ENCODE measurements around the gene CRYBB2.
"Not testable (repeated sequence)": the region's sequence is repeated elsewhere in the genome, so short reads cannot be mapped to it uniquely, and the experiment has no call there.

The CRYBB2 gene

DNA sequence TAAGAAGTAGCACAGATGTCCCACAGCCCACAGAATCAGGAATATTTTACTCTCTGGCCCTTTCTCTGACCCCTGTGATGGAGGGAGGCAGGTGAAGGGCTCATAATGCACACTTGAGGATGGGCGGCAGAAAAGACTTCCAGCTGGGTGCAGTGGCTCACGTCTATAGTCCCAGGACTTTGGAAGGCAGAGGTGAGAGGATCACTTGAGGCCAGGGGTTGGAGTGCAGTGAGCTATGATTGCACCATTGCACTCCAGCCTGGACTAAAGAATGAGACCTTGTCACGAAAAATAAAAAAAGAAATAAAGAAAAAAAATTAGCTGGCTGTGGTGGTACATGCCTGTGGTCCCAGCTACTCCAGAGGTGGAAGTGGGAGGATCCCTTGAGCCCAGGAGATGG lies 33.3 kb upstream of the CRYBB2 start:
- H3K36me3 Mint-ChIP-seq (ENCODE audit: low read depth): no peaks in the 10 kb centered on the region
- no peaks in the 10 kb centered on the region for H3K9me3 Mint-ChIP-seq
- no peaks in the 10 kb centered on the region for H3K4me1 Mint-ChIP-seq (ENCODE audit: low read depth)
- no peak overlapping the region for H3K4me3 Mint-ChIP-seq
- H3K27ac Mint-ChIP-seq: no peak overlapping the region
- no peaks in the 10 kb centered on the region for H3K27me3 Mint-ChIP-seq

- Mint-ChIP-seq H3K27me3 (no peaks in the 10 kb centered on the region), H3K36me3 (ENCODE audit: low read depth) (no peaks in the 10 kb centered on the region), H3K4me1 (ENCODE audit: low read depth) (no peaks in the 10 kb centered on the region), H3K27ac (no peak overlapping the region), H3K4me3 (no peak overlapping the region), H3K9me3 (no peaks in the 10 kb centered on the region)
Observed at GRCh38 chr22:25187469-25187868, 32.0 kb upstream of the CRYBB2 start.

- no peaks in the 10 kb centered on the region for H3K4me1 Mint-ChIP-seq (ENCODE audit: low read depth)
- no peaks in the 10 kb centered on the region for H3K36me3 Mint-ChIP-seq (ENCODE audit: low read depth)
- no peaks in the 10 kb centered on the region for H3K9me3 Mint-ChIP-seq
- H3K27ac Mint-ChIP-seq: no peak overlapping the region
- H3K4me3 Mint-ChIP-seq: no peak overlapping the region
- no peaks in the 10 kb centered on the region for H3K27me3 Mint-ChIP-seq
Observed at GRCh38 chr22:25192406-25192805, 27.0 kb upstream of the CRYBB2 start.

GRCh38 chr22:25193130-25193529 lies 26.3 kb upstream of the CRYBB2 start:
- Mint-ChIP-seq H3K27me3 (no peaks in the 10 kb centered on the region), H3K4me1 (ENCODE audit: low read depth) (no peaks in the 10 kb centered on the region), H3K4me3 (no peak overlapping the region), H3K36me3 (ENCODE audit: low read depth) (no peaks in the 10 kb centered on the region), H3K27ac (no peak overlapping the region), H3K9me3 (no peaks in the 10 kb centered on the region)

DNA sequence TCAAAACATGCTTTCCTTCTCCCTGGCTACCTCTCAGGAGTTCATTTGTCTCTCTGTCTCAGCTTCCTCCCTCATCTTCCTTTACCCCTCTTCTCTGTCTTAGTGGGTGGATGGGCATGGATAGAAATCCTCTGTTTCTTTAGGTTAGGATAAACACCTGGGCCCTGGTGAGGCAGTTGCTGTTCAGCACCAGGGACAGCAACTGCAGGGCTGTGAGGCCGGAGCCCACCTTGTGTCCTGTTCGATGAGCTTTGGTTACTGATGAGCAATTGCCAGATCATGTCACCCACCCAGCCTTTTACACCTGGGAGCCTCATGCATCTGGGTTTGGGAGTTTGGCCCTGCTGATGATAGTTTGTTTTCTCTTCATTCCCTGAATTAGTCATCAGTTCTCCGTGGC lies 25.9 kb upstream of the CRYBB2 start:
- no peak overlapping the region for H3K4me3 Mint-ChIP-seq
- no peaks in the 10 kb centered on the region for H3K9me3 Mint-ChIP-seq
- H3K27me3 Mint-ChIP-seq: no peaks in the 10 kb centered on the region
- H3K27ac Mint-ChIP-seq: no peak overlapping the region
- H3K4me1 Mint-ChIP-seq (ENCODE audit: low read depth): no peaks in the 10 kb centered on the region
- no peaks in the 10 kb centered on the region for H3K36me3 Mint-ChIP-seq (ENCODE audit: low read depth)

GRCh38 chr22:25196326-25196725 lies 23.1 kb upstream of the CRYBB2 start:
- H3K9me3 Mint-ChIP-seq: no peaks in the 10 kb centered on the region
- H3K36me3 Mint-ChIP-seq (ENCODE audit: low read depth): no peaks in the 10 kb centered on the region
- no peaks in the 10 kb centered on the region for H3K27me3 Mint-ChIP-seq
- H3K27ac Mint-ChIP-seq: no peak overlapping the region
- H3K4me1 Mint-ChIP-seq (ENCODE audit: low read depth): peaks cover 4% of the 10 kb centered on the region
- H3K4me3 Mint-ChIP-seq: no peak overlapping the region

DNA sequence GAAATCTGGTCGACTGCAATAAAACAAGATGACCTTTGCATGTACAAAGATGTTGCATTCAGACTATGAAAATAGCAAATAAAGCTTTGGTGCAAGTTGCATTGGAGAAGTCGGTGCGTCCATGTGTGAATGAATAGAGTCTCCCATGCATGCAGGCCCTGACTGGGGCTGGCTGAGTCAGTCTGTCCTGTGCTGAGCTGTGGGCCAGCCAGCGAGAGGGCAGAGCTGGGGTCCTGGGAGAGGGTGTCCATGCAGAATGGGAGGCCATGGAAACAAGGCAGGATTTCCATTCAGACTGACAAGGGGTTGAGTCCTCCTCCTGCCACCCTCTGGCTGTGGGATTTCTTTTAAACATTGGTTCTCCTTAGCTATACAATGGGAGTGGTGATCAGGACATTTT lies 22.1 kb upstream of the CRYBB2 start:
- Mint-ChIP-seq H3K4me1 (ENCODE audit: low read depth) (peaks cover 4% of the 10 kb centered on the region), H3K27me3 (no peaks in the 10 kb centered on the region), H3K36me3 (ENCODE audit: low read depth) (no peaks in the 10 kb centered on the region), H3K4me3 (no peak overlapping the region), H3K27ac (no peak overlapping the region), H3K9me3 (no peaks in the 10 kb centered on the region)

DNA sequence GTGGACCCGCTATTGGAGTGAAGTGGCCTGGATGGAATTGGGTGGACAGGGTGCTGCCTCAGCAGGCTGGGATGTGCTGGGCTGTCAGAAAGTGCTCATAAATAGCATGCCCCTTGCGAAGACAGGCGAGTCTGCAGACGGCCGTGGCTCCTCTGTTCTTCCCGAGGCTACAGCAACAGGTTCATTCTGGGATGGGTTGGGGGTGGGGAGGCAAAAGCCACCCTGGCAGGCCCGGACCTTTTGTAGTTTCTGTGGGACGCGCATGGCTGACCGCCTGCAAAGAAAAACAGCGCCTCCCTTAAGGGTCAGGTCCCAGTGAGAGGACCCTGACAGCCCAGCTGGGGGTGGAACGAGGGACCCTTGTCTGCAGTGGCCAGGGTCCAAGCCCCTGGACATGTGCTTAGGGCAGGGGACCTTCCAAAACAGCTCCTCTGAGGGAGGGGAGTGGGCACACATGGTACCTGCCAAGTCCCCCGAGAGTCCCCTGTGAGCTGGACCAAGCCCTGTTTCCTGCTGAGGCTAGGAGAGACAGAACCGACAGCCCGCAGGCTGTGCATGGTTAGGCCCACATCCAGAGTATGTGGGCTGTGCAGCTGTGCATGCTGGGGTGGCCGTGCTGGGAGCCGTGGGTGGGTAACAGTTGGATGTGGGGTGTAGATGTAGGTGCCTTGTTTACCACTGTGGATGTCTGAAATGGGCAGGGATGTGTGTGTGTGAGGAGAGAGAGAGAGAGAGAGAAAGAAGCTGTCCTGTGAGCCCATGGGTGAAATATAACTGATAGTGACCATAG lies 19.5 kb upstream of the CRYBB2 start, which contains the start of gene CRYBB3:
CRYBB3 (plus strand) TSS at position 128 of the 790 bp plus-strand sequence. CDS start 1,539 bp downstream, outside the sequence.
- no peaks in the 10 kb centered on the region for H3K27me3 Mint-ChIP-seq
- no peak within 1 kb of the TSS for H3K27ac Mint-ChIP-seq
- H3K9me3 Mint-ChIP-seq: no peaks in the 10 kb centered on the region
- peaks cover 4% of the 10 kb centered on the region for H3K4me1 Mint-ChIP-seq (ENCODE audit: low read depth)
- H3K4me3 Mint-ChIP-seq: no peak within 1 kb of the TSS
- no peaks in the 10 kb centered on the region for H3K36me3 Mint-ChIP-seq (ENCODE audit: low read depth)

GRCh38 chr22:25200967-25201366 lies 18.5 kb upstream of the CRYBB2 start:
- peaks cover 4% of the 10 kb centered on the region for H3K4me1 Mint-ChIP-seq (ENCODE audit: low read depth)
- no peak overlapping the region for H3K4me3 Mint-ChIP-seq
- no peaks in the 10 kb centered on the region for H3K9me3 Mint-ChIP-seq
- H3K27ac Mint-ChIP-seq: no peak overlapping the region
- no peaks in the 10 kb centered on the region for H3K27me3 Mint-ChIP-seq
- no peaks in the 10 kb centered on the region for H3K36me3 Mint-ChIP-seq (ENCODE audit: low read depth)

GRCh38 chr22:25201557-25202273 lies 17.7 kb upstream of the CRYBB2 start:
- Mint-ChIP-seq H3K27ac (no peak overlapping the region), H3K4me1 (ENCODE audit: low read depth) (peaks cover 4% of the 10 kb centered on the region), H3K4me3 (no peak overlapping the region), H3K27me3 (no peaks in the 10 kb centered on the region), H3K9me3 (no peaks in the 10 kb centered on the region), H3K36me3 (ENCODE audit: low read depth) (no peaks in the 10 kb centered on the region)

DNA sequence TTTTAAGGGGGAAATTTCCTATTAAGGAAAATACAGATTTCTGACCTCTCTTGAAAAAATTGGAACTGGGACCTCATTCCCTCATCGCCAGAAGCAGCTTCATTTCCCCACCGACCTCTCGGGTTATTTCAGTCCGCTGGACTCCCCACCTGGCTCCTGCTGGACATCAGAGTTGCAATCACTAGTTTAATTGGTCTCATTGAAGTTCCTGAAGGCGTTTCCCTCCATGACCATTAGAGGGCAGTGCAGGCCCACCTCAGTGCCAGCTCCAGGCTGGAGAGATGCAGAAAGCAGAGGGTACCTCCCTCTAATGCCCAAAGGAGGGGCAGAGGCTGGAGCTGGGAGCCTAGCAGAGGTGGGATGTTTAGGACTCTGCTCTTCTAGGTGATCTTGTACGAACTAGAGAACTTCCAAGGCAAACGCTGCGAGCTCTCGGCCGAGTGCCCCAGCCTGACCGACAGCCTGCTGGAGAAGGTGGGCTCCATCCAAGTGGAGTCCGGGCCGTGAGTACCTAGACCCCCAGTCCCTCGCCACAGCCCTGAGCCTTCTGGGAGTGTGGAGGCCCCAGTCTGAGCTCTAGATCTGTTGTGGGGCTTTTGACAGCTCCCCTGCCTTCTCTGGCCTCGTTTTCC lies 17.0 kb upstream of the CRYBB2 start:
- H3K4me3 Mint-ChIP-seq: no peak overlapping the region

GRCh38 chr22:25203082-25203481 lies 16.4 kb upstream of the CRYBB2 start:
- H3K9me3 Mint-ChIP-seq: no peaks in the 10 kb centered on the region

More for the DNA sequence above, 17.0 kb upstream of the CRYBB2 start:
- H3K4me1 Mint-ChIP-seq (ENCODE audit: low read depth): peaks cover 4% of the 10 kb centered on the region
- no peak overlapping the region for H3K27ac Mint-ChIP-seq
- H3K36me3 Mint-ChIP-seq (ENCODE audit: low read depth): no peaks in the 10 kb centered on the region
- no peaks in the 10 kb centered on the region for H3K27me3 Mint-ChIP-seq
- no peaks in the 10 kb centered on the region for H3K9me3 Mint-ChIP-seq

DNA sequence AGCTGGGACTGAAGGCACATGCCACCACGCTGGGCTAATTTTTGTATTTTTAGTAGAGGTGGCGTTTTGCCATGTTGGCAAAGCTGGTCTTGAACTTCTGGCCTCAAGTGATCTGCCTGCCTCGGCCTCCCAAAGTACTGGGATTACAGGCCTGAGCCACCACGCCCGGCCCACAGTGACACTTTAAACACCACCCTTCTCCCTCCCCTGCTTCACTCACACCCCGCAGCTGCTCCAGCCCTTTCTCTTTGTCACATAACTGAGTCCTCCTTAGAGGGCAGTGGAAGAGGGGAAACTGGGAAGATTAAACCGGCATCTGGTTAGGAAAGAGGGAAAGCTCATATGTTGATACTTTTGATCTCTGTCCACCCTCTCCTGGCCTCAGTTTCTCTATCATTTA lies 14.9 kb upstream of the CRYBB2 start:
- H3K4me3 Mint-ChIP-seq; H3K27me3 Mint-ChIP-seq; H3K9me3 Mint-ChIP-seq; H3K4me1 Mint-ChIP-seq (ENCODE audit: low read depth); H3K36me3 Mint-ChIP-seq (ENCODE audit: low read depth); H3K27ac Mint-ChIP-seq: not testable (repeated sequence)

More at GRCh38 chr22:25203082-25203481, 16.4 kb upstream of the CRYBB2 start:
- Mint-ChIP-seq H3K27me3 (no peaks in the 10 kb centered on the region), H3K4me3 (no peak overlapping the region), H3K4me1 (ENCODE audit: low read depth) (peaks cover 4% of the 10 kb centered on the region), H3K36me3 (ENCODE audit: low read depth) (no peaks in the 10 kb centered on the region), H3K27ac (no peak overlapping the region)

DNA sequence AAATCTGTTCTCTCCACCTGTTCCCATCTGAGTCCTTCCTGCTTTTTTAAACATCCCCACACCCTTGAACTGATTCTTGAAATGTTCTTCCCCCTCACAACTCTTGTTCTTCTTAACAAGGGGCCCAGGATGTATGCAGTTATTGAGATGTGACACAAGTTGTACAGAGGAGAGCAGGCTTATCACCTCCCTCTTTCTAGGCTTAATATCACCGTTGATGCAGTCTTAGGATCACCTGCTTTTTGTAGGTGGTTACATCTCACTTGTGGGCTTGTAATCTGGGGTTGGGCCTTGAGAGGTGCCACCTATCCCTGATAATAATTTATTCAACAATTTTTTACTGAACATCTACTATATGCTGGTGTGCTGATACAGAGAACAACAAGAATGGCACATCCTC lies 13.6 kb upstream of the CRYBB2 start:
- no peaks in the 10 kb centered on the region for H3K9me3 Mint-ChIP-seq
- H3K27ac Mint-ChIP-seq: no peak overlapping the region
- no peaks in the 10 kb centered on the region for H3K27me3 Mint-ChIP-seq
- no peaks in the 10 kb centered on the region for H3K4me1 Mint-ChIP-seq (ENCODE audit: low read depth)
- H3K4me3 Mint-ChIP-seq: no peak overlapping the region
- no peaks in the 10 kb centered on the region for H3K36me3 Mint-ChIP-seq (ENCODE audit: low read depth)

DNA sequence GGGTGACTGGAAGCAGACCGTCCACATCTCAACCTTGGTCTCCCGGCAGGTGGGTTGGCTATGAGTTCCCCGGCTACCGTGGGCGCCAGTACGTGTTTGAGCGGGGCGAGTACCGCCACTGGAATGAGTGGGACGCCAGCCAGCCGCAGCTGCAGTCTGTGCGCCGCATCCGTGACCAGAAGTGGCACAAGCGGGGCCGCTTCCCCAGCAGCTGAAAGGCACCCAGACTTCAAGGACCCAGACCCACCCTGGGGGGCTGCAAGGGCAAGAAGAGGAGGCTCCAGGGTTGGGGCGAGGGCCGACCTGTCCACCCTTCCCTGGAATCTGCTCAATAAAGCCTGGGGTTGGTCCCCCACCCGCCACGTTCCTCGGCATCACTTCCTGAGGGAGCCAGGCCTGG lies 12.4 kb upstream of the CRYBB2 start:
- no peaks in the 10 kb centered on the region for H3K9me3 Mint-ChIP-seq
- no peaks in the 10 kb centered on the region for H3K27me3 Mint-ChIP-seq
- no peak overlapping the region for H3K27ac Mint-ChIP-seq
- H3K36me3 Mint-ChIP-seq (ENCODE audit: low read depth): no peaks in the 10 kb centered on the region
- no peak overlapping the region for H3K4me3 Mint-ChIP-seq
- H3K4me1 Mint-ChIP-seq (ENCODE audit: low read depth): no peaks in the 10 kb centered on the region
